A673 (cell line): Measurements from ENCODE around the gene DSCAML1. TPM values are rescaled to one million over a fixed set of nuclear protein-coding genes. Genes with fewer than 3 reads are reported as not detected.

ENCODE experiments used
- BruUV-seq: library from RNA; stranded (reverse); fragments of 400-500 nt; replicated peaks from 2 replicates; lab custom pipeline; 2021; lab: Mats Ljungman, UMichigan
- CTCF ChIA-PET: fragments of 300-600 bp; sonication (Branson Sonifier 250); formaldehyde crosslinking; loops from one replicate; lab custom pipeline; 2022; ENCODE audit warnings: antibody characterized with exemption; lab: Charles Lee
- POLR2A ChIA-PET: fragments of 300-600 bp; sonication (Branson Sonifier 250); formaldehyde crosslinking; loops from one replicate; lab custom pipeline; 2022; ENCODE audit warnings: antibody characterized with exemption; ENCODE audit not compliant: low non-redundant PET; lab: Charles Lee
- DNase-seq: peaks from one replicate; pipeline ENCODE4 v3.0.0-alpha.2; 2015; ENCODE audit warnings: low spot score
- H3K27ac ChIP-seq: fragments of 200-600 bp; sonication (generic); 2 replicates; pipeline ENCODE4 v1.5.1; 2016; ENCODE audit warnings: mixed run types, low read depth, mild to moderate bottlenecking, mixed read lengths, antibody characterized with exemption, low read length; ENCODE audit not compliant: poor library complexity, severe bottlenecking
- H3K27me3 ChIP-seq: fragments of 200-600 bp; sonication (generic); replicated peaks from 2 replicates; pipeline ENCODE4 v1.6.1; 2017; ENCODE audit warnings: mixed run types, low read depth, mild to moderate bottlenecking, mixed read lengths, antibody characterized with exemption, low read length; ENCODE audit not compliant: insufficient read depth, poor library complexity
- H3K36me3 ChIP-seq: fragments of 200-600 bp; sonication (generic); 2 replicates; pipeline ENCODE4 v1.6.1; 2016; ENCODE audit warnings: mixed run types, mild to moderate bottlenecking, mixed read lengths, antibody characterized with exemption, low read length; ENCODE audit not compliant: insufficient read depth, poor library complexity, severe bottlenecking
- H3K4me1 ChIP-seq: fragments of 200-600 bp; sonication (generic); 2 replicates; pipeline ENCODE4 v1.6.1; 2017; ENCODE audit warnings: mixed run types, mild to moderate bottlenecking, mixed read lengths, antibody characterized with exemption, low read length; ENCODE audit not compliant: insufficient read depth, poor library complexity, severe bottlenecking
- H3K4me3 ChIP-seq: fragments of 200-600 bp; sonication (generic); 2 replicates; pipeline ENCODE4 v1.5.1; 2016; ENCODE audit warnings: low read depth, mixed run types, mild to moderate bottlenecking, mixed read lengths, low read length; ENCODE audit not compliant: poor library complexity, severe bottlenecking
- H3K9me3 ChIP-seq: fragments of 200-600 bp; sonication (generic); 2 replicates; pipeline ENCODE4 v1.6.1; 2016; ENCODE audit warnings: mixed run types, low read depth, mild to moderate bottlenecking, mixed read lengths, antibody characterized with exemption, low read length; ENCODE audit not compliant: poor library complexity, severe bottlenecking
- CTCF ChIP-seq: fragments of 300-800, 200-600 bp; sonication (generic); conservative IDR thresholded peaks from 2 replicates; pipeline ENCODE4 v1.5.1; 2017; ENCODE audit warnings: low read depth, mild to moderate bottlenecking, antibody characterized with exemption, low read length, moderate library complexity, mixed read lengths
- EZH2 ChIP-seq: fragments of 200-600 bp; sonication (generic); IDR thresholded peaks from 2 replicates; pipeline ENCODE4 v1.6.1; 2017; ENCODE audit warnings: borderline replicate concordance, low read depth, mild to moderate bottlenecking, mixed read lengths, antibody characterized with exemption, low read length; ENCODE audit not compliant: poor library complexity, severe bottlenecking
- intact Hi-C: fragments of 100-400 bp; cut with micrococcal nuclease; formaldehyde crosslinking; loops from one replicate; pipeline ENCODE4 v1.10.0; 2022; ENCODE audit not compliant: unreplicated experiment
- total RNA-seq: library from RNA; stranded (reverse); gene quantifications from 2 replicates; pipeline ENCODE4 v1.2.3, GENCODE V29; 2021

DSCAML1 gene
- total RNA-seq, 1 experiment from 2014 or later, result not detected

DNA sequence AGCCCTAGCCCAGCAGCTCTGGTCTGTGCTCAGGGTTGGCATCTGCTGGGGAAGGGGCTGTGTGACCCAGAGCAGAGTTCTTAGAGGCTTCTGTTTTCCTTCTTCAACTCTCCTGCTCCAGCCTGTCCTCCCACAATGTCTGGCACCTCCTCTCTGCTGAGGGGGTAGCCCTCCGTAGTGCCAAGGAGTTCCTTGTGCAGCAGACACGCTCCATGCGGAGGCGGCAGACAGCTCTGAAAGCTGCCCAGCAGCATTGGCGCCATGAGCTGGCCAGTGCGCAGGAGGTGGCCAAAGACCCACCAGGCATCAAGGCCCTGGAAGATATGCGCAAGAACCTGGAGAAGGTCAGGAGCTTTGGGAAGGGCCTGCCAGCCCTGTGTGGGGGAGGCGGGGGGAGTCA lies 400.0 kb downstream of the DSCAML1 start:
- Histone ChIP-seq H3K27me3 (no peaks in the 10 kb centered on the region), H3K27ac (no peak overlapping the region), H3K9me3 (no peaks in the 10 kb centered on the region), H3K36me3 (peaks cover 28% of the 10 kb centered on the region), H3K4me1 (no peaks in the 10 kb centered on the region), H3K4me3 (no peak overlapping the region)
- intact Hi-C loops, result no loop called here
- POLR2A ChIA-PET, result no interaction called here
- CTCF ChIA-PET, result no interaction called here
- BruUV-seq, result no TSS peak
- no peak for TF ChIP-seq EZH2
- no peak for TF ChIP-seq CTCF
- no peak for DNase-seq

DNA sequence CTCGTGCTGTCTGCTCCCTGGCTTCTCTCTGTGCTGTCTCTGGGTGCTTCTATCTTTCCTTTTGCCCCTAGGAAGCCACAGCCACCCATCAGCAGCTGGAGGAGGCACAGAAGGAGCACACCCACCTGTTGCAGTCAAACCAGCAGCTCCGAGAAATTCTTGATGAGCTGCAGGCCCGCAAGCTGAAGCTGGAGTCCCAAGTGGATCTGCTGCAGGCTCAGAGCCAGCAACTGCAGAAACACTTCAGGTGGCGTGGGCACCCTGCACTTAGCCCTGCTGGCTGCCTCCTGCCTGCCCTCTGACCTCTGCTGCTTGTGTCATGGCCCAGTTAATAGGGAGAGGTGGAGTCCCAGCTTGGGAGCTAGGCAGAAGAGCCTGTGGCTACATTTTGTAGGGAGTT lies 401.5 kb downstream of the DSCAML1 start:
- TF ChIP-seq CTCF (no peak), EZH2 (no peak)
- Histone ChIP-seq H3K4me1 (no peaks in the 10 kb centered on the region), H3K36me3 (peaks cover 28% of the 10 kb centered on the region), H3K9me3 (no peaks in the 10 kb centered on the region), H3K4me3 (no peak overlapping the region), H3K27me3 (no peaks in the 10 kb centered on the region), H3K27ac (no peak overlapping the region)
- BruUV-seq, result no TSS peak
- DNase-seq, result no peak
- intact Hi-C loops, result no loop called here
- ChIA-PET CTCF (no interaction called here), POLR2A (no interaction called here)

DNA sequence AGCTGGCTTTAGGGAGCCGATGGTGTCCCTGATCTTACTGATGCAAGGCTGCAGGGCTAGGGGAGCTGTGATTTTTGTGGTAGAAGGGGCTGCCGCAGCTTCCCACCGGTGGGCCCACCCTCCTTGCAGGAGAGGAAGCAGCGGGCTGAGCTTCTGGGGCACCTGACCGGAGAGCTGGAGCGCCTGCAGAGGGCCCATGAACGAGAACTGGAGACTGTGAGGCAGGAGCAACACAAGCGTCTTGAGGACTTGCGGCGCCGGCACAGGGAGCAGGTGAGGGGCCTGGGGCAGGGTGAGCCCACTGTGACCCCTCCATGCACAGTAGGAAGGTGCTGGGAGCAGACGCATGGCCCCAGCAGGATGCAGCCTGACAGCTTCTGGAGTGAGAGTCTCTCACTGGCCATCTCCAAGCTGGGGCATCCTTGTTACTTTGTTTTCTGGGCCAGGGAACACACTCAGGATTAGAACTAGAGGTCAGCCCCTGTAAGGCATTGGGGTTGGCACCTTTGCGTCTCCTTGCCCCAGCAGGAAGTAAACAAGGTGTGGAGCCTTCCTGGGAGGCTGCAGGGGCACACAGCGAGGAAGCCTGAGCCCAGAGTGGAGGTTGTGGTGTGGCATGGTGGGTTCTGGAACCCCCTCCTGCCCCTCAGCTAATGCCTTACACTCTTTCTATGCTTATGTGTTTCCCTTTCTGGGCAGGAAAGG lies 402.6 kb downstream of the DSCAML1 start:
- TF ChIP-seq CTCF (no peak), EZH2 (no peak)
- no TSS peak for BruUV-seq
- intact Hi-C loops, result no loop called here
- Histone ChIP-seq H3K4me3 (no peak overlapping the region), H3K36me3 (peaks cover 28% of the 10 kb centered on the region), H3K27ac (no peak overlapping the region), H3K27me3 (no peaks in the 10 kb centered on the region), H3K9me3 (no peaks in the 10 kb centered on the region), H3K4me1 (no peaks in the 10 kb centered on the region)
- CTCF ChIA-PET, result no interaction called here
- POLR2A ChIA-PET, result no interaction called here
- no peak for DNase-seq
